Endometrial microvascular endothelial cells (primary cell): ENCODE measurements around the gene S100A1. TPM values are rescaled to one million over a fixed set of nuclear protein-coding genes. Genes with fewer than 3 reads are reported as not detected.
"Not testable (repeated sequence)": the region's sequence is repeated elsewhere in the genome, so short reads cannot be mapped to it uniquely, and the experiment has no call there.

Experiments used
- in situ Hi-C: cut with HindIII; loops from 2 replicates; pipeline ENCODE4 v1.10.0; 2017; ENCODE audit warnings: low sequenced_read_pairs, low pct_unique_long_range_greater_than_20kb; ENCODE audit errors: inconsistent ontology term
- total RNA-seq: library from RNA; depleted of rRNA; stranded (reverse); fragments of >200 nt; gene quantifications from one replicate; pipeline ENCODE4 v1.2.3, GENCODE V29; 2015; ENCODE audit errors: inconsistent ontology term

The S100A1 gene
- total RNA-seq, 1 donor from 2014 or later = not detected

- in situ Hi-C loops = no loop called here
These were observed 18.6 kb downstream of the S100A1 start for GRCh38 chr1:153646672-153647345.

- in situ Hi-C loops = no loop called here
These were observed 19.1 kb downstream of the S100A1 start for GRCh38 chr1:153647346-153647714.

GRCh38 chr1:153648000-153648643, 19.9 kb downstream of the S100A1 start:
- in situ Hi-C loops = no loop called here

GRCh38 chr1:153649137-153649862, 21.1 kb downstream of the S100A1 start:
- in situ Hi-C loops = no loop called here

GRCh38 chr1:153649863-153650235, 21.6 kb downstream of the S100A1 start:
- in situ Hi-C loops = no loop called here

GRCh38 chr1:153651771-153652170, 23.5 kb downstream of the S100A1 start:
- in situ Hi-C loops = no loop called here

GRCh38 chr1:153652805-153653500, 24.7 kb downstream of the S100A1 start:
- in situ Hi-C loops = no loop called here

- in situ Hi-C loops = no loop called here
These were observed 27.1 kb downstream of the S100A1 start for GRCh38 chr1:153655333-153655732.

GRCh38 chr1:153658400-153659174, 30.4 kb downstream of the S100A1 start, which contains the start of gene SNAPIN:
SNAPIN (plus strand) TSS chr1:153658703; CDS start chr1:153658744, 41 bp downstream.
- in situ Hi-C loops = no loop called here

GRCh38 chr1:153659175-153659534, 30.9 kb downstream of the S100A1 start:
- in situ Hi-C loops = no loop called here

- in situ Hi-C loops = no loop called here
These were observed 31.4 kb downstream of the S100A1 start for GRCh38 chr1:153659656-153660055.

GRCh38 chr1:153661111-153661708, 33.0 kb downstream of the S100A1 start:
- in situ Hi-C loops = no loop called here

- in situ Hi-C loops = no loop called here
These were observed 34.0 kb downstream of the S100A1 start for GRCh38 chr1:153662269-153662668.

GRCh38 chr1:153663211-153663610, 35.0 kb downstream of the S100A1 start:
- in situ Hi-C loops = no loop called here

- in situ Hi-C loops = no loop called here
These were observed 39.2 kb downstream of the S100A1 start for GRCh38 chr1:153667439-153667838.

- in situ Hi-C loops = not testable (repeated sequence)
These were observed 40.4 kb downstream of the S100A1 start for GRCh38 chr1:153668672-153669071.

GRCh38 chr1:153669606-153670005, 41.4 kb downstream of the S100A1 start:
- in situ Hi-C loops = no loop called here

GRCh38 chr1:153670257-153670858, 42.1 kb downstream of the S100A1 start:
- in situ Hi-C loops = no loop called here
